ENCODE measurements around the gene DOCK9.

DOCK9 gene, protein sequence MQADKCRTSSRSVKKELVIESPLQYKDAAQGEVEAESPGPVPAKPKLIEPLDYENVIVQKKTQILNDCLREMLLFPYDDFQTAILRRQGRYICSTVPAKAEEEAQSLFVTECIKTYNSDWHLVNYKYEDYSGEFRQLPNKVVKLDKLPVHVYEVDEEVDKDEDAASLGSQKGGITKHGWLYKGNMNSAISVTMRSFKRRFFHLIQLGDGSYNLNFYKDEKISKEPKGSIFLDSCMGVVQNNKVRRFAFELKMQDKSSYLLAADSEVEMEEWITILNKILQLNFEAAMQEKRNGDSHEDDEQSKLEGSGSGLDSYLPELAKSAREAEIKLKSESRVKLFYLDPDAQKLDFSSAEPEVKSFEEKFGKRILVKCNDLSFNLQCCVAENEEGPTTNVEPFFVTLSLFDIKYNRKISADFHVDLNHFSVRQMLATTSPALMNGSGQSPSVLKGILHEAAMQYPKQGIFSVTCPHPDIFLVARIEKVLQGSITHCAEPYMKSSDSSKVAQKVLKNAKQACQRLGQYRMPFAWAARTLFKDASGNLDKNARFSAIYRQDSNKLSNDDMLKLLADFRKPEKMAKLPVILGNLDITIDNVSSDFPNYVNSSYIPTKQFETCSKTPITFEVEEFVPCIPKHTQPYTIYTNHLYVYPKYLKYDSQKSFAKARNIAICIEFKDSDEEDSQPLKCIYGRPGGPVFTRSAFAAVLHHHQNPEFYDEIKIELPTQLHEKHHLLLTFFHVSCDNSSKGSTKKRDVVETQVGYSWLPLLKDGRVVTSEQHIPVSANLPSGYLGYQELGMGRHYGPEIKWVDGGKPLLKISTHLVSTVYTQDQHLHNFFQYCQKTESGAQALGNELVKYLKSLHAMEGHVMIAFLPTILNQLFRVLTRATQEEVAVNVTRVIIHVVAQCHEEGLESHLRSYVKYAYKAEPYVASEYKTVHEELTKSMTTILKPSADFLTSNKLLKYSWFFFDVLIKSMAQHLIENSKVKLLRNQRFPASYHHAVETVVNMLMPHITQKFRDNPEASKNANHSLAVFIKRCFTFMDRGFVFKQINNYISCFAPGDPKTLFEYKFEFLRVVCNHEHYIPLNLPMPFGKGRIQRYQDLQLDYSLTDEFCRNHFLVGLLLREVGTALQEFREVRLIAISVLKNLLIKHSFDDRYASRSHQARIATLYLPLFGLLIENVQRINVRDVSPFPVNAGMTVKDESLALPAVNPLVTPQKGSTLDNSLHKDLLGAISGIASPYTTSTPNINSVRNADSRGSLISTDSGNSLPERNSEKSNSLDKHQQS (N-terminal part only)

GRCh38 chr13:98977568-98978265 is at the start of gene DOCK9:
Gene DOCK9 (minus strand): TSS chr13:98978064. CDS start chr13:98977909, 155 bp downstream.
- no peak for DNase-seq

DNA sequence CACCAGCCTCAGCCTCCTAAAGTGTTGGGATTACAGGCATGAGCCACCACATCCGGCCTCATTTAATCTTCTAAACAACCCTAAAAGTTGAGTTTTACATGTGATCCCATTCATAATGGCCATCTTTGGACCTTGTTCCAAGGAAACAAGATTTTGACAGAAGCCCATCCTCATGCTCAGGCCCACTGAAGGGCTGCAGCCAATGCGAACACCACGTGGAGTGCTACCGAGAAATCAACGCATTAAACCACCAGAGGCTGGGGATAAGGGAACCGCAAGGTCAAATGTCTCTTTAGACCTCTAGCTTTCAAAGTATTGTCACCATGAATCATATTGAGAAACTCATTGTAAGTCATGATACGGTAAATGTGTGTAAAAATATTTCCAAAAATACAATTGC is 49.4 kb upstream of the DOCK9 start:
- no peak for DNase-seq

GRCh38 chr13:99022941-99023340 is 45.1 kb upstream of the DOCK9 start:
- no peak for DNase-seq

DNA sequence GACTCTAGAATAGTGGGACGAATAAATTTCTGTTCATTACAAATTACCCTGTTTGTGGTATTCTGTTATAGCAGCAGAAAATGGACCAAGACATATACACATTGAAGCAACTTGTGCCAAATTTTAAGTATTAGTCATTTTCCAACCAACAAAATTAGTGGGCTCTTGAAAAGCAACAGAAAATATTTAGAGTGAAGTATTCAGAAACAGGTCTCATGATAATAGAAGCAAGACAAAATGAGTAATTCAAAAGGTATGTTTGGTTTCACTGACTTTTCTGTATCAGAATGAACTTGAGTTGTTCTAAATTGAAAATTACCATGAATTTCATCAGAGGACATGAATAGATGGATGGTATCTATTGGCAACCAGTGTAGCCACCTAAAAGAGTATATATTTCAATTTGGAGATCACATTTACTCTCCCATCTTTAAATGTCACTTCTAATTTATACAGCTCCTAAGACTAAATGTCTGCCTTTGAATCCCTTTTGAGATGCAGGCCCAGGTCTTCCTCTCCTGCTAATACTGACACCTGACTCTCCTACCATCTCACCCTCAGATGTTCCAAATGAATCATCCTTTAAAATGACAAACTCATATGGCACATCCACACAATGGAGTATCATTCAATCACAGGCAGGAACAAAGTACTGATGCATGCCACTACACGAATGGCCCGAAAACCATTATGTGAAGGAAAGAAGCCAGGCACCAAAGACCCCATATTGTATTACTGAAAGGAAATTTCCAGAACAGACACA is 40.7 kb upstream of the DOCK9 start:
- no peak for DNase-seq

GRCh38 chr13:99015606-99016490 is 38.0 kb upstream of the DOCK9 start:
- no peak for DNase-seq

- no peak for DNase-seq
Measured at GRCh38 chr13:99014522-99014921, 36.7 kb upstream of the DOCK9 start.

DNA sequence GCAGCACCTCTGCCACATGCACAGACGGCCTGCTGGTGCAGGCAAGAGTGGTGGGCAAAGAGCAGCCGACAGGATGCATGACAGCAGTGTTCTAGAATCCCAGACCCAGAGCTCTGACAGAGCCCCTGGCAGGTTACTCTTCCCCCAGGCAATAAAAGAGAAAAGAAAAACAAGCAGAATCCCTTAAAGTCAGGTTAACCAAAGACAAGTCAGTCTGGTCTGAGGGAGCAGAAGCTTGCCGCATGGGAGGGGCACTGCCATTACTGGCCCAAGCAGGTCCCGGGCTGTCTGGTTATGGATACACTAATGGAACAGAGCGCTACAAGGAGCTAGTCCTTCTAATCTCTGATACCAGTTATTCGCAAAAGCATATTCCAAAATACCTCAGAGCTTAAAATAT is 36.1 kb upstream of the DOCK9 start:
- no peak for DNase-seq

DNA sequence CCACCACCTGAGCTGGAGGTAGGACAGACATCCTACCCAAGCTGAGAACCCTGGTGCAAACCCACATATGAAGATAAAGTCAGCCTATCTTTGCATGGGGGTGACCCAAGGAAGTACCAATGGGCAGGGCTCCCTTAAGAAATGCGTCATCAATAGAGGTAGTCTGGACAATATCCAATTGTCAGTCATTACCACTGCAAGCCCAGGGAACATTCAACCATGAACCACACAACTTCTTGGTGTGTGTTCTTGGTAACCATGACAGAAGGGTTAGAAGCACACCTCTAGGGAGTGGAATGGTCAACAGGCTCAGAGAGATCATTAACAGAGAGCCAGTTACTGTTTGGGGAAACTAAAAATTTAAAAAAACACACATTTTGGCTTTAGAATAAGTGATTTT is 34.7 kb upstream of the DOCK9 start:
- no peak for DNase-seq

DNA sequence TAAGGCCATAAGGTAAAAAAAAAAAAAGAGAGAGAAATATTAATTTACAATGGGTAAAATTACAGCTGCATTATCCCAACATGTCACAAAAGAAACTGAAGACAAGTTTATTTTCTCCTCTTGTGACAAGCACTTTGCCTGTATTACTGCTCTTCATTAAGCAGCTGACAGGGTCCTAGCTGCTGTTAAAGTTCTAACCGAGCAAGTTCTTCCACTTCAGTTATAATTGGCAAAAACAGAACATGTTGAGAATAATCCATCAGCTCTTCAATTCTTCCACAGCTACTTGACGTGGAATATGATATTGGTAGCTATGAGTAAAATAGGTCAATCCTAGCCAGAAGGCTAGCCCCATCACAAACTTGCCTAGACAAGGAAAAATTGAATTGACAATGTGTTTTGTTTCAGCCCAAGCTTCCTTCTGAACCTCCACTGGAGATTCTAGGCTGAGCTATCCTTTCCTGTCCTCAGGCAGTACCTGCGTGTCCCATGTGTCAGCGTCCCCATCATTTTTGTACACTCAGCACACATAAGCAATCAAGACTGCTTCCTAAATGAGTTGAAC is 32.2 kb upstream of the DOCK9 start:
- DNase-seq: no peak

DNA sequence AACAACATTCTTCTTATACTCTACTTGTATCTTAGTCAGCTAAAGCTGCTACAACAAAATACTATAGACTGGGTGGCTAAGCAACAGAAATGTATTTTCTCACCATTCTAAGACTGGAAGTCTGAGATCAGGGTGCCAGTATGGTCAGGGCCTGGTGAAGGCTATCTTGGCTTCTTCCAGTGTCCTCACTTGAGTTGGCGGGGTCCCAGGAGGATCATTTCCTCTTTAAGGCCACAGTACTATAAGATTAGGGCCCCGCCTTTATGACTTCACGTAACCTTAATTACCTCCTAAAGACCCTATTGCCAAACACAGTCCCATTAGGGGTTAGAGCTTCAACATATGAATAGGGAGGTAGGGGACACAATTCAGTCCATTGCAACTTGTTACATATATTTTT is 30.7 kb upstream of the DOCK9 start:
- DNase-seq: no peak

- no peak for DNase-seq
Measured at GRCh38 chr13:99007414-99007986, 29.6 kb upstream of the DOCK9 start.

DNA sequence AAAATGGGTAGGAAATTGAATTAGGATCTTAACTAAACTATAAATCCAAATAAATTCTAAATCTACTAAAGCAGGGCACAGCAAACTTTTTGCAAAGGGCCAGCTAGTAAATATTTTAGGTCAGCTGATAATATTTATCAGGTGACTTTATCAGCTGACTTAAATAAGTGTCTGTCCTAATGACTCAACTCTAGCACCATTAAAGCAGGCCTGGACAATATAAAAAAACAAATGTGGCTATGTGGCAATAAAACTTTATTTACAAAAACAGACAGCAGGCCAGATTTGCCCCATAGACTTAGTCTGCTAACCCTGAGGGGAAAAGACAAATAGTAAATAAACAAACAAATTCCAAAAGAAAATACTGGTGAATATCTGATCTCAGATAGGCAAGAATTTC is 27.7 kb upstream of the DOCK9 start:
- no peak for DNase-seq

DNA sequence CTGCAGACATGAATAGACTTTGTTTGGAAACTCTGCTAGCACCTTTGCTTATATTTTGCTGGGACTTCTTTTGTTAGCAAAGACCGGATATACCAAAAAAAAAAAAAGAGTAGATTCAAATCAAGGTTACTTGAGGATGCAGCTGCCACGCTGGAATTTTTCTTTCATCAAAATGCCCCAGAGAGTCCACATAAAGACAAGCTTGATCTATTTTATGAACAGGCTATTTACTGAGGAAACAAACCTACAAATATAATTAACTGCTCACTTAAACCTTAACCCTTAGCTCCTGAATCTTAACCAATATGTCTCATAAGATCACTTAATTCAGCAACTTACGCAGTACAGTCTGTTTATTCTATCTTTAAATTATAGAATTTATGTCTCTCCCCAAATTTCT is 27.1 kb upstream of the DOCK9 start:
- DNase-seq: no peak

- no peak for DNase-seq
Measured at GRCh38 chr13:99003851-99004471, 26.1 kb upstream of the DOCK9 start.

DNA sequence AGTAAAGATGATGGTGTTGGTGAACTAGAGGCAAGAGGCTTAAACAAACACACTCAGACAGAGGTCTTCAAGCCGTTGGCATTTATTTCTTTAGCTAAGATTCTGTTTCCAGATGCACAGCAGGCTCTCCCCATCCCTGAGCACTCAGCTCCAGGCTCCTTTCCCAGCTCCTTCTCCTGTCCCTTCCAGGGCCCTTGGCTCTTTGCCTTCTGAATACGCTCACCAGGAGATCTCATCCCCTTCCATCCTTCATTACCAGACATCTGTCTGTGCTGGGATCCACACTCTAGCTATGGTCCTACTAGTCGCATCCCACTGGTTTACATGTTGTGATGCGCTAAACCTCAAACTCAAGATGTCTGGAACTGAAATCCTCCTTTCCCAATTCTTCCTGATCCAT is 25.3 kb upstream of the DOCK9 start:
- DNase-seq: no peak

DNA sequence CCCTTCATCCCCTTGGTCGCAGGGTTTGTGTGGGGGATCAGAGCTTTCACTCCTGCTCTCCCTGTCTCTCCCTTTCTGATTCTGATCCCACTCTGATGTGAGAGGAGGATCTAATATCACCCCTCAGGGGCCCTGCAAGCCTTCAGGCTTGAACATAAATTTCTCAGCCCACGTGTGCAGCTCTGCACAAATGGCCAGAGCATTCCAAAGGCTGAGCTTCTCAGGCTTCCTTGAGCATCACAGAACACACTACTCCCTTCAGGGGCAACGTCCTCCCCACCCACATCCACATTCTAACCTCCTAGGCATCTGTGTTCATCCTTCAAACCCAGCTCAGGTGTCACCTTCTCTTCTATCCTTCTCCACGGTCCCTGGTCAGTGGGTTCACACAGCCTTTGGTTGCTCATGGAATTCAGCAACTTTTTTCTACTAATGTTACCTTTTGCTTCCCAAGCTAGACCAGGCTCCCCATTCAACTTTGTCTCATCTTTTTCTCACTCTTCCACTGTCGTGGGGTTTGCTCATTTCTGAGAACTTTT is 24.4 kb upstream of the DOCK9 start:
- no peak for DNase-seq

DNA sequence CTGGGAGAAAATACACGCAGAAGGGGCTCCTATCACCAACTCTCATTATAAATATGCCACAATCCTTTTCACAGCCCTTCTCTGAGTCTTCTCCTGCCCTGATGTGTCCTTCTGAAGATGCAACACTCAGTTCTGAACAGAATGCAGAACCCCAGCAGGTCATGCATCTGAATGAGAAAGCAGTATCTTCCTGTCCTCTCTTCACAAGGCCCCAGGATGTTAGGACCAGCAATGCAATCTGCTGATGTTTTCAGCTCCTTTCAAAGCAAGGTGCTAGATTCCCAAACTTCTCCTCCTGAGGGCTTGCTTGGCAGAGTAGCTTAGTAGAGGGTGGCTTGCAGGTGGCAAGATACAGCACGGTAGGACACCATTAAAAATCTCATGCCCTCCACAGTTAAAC is 22.3 kb upstream of the DOCK9 start:
- DNase-seq: no peak

- no peak for DNase-seq
Measured at GRCh38 chr13:98999639-98999952, 21.7 kb upstream of the DOCK9 start.
